Uterus (tissue), 4 donors: ENCODE data around the gene SMARCA5. TPM values are rescaled to one million over a fixed set of nuclear protein-coding genes. Genes with fewer than 3 reads are reported as not detected.
A peak's percentile ranks its signal among the peaks of the same experiment; 100 is the strongest.

ENCODE experiments used
- DNase-seq, 2 donors: peaks; one replicate each; pipeline ENCODE4 v3.0.0-alpha.2; 2019 to 2020
- H3K27ac ChIP-seq, 2 donors: fragments of 200-600 bp; sonication (generic); 1 replicate in 1 of 2; 2 replicates in 1 of 2; pipeline ENCODE4 v1.5.1; 2016 to 2018
- H3K27me3 ChIP-seq, 2 donors: fragments of 200-600 bp; sonication (generic); one replicate each; pipeline ENCODE4 v1.5.1; 2018 to 2019; ENCODE audit warnings: control low read depth in 1 of 2
- H3K36me3 ChIP-seq, 2 donors: fragments of 200-600 bp; sonication (generic); one replicate each; pipeline ENCODE4 v1.5.1; 2019; ENCODE audit warnings: control low read depth in 1 of 2
- H3K4me1 ChIP-seq, 2 donors: fragments of 200-600 bp; sonication (generic); one replicate each; pipeline ENCODE4 v1.5.1; 2018 to 2019; ENCODE audit warnings: control low read depth in 1 of 2
- H3K4me3 ChIP-seq, 2 donors: fragments of 200-600 bp; sonication (generic); 1 replicate in 1 of 2; 2 replicates in 1 of 2; pipeline ENCODE4 v1.5.1; 2018 to 2019; ENCODE audit warnings: mild to moderate bottlenecking in 1 of 2
- H3K9me3 ChIP-seq, 2 donors: fragments of 200-600 bp; sonication (generic); one replicate each; pipeline ENCODE4 v1.5.1; 2019; ENCODE audit warnings: control low read depth in 1 of 2
- CTCF ChIP-seq, 4 experiments: fragments of 200-600 bp in 2 of 4; fragments of 450-650 bp in 2 of 4; sonication (generic) in 2 of 4; IDR thresholded peaks; one replicate each; pipeline ENCODE4 v1.5.1; 2016 to 2019; ENCODE audit warnings: antibody characterized with exemption in 4 of 4, mild to moderate bottlenecking in 2 of 4, moderate library complexity in 1 of 4
- POLR2A ChIP-seq, 2 donors: fragments of 450-650 bp; IDR thresholded peaks; one replicate each; pipeline ENCODE4 v1.6.1; 2016; ENCODE audit warnings: antibody characterized with exemption in 2 of 2, mild to moderate bottlenecking in 1 of 2, moderate library complexity in 1 of 2
- intact Hi-C: fragments of 100-400 bp; cut with DNase I; formaldehyde crosslinking; loops from one replicate; pipeline ENCODE4 v1.15.1; 2023; ENCODE audit warnings: low total_unique reads
- total RNA-seq, 4 donors: library from RNA; depleted of rRNA in 3 of 4; stranded (reverse); fragments of >200 nt in 3 of 4; gene quantifications; one replicate each; pipeline versions ENCODE4 v1.1.0 to v1.2.4, GENCODE V29; 2014 to 2023
- donor health status: DM: yes; HTN: yes; CAD: no.

The SMARCA5 gene
- total RNA-seq, 4 donors from 2014 or later, result 25.6 to 87.1 (median 63.9) TPM

GRCh38 chr4:143554728-143555597 is 41.5 kb downstream of the SMARCA5 start:
- Histone ChIP-seq H3K9me3 (no peaks in the 10 kb centered on the region), H3K27me3 (no peaks in the 10 kb centered on the region), H3K36me3 (no peaks in the 10 kb centered on the region), H3K4me1 (no peaks in the 10 kb centered on the region), H3K4me3 (no peak overlapping the region), H3K27ac (no peak overlapping the region)
- intact Hi-C loops, result no loop called here
- no peak for TF ChIP-seq CTCF (IDR thresholded peaks at IDR 0.05)
- TF ChIP-seq POLR2A (IDR thresholded peaks at IDR 0.05), result no peak
- no peak for DNase-seq

- no peak overlapping the region for H3K4me3 ChIP-seq
- no peaks in the 10 kb centered on the region for H3K27me3 ChIP-seq
- DNase-seq, result no peak
- H3K4me1 ChIP-seq, result no peaks in the 10 kb centered on the region
- intact Hi-C loops, result no loop called here
- no peak for TF ChIP-seq POLR2A (IDR thresholded peaks at IDR 0.05)
- no peak for TF ChIP-seq CTCF (IDR thresholded peaks at IDR 0.05)
- H3K27ac ChIP-seq, result no peak overlapping the region
- H3K9me3 ChIP-seq, result no peaks in the 10 kb centered on the region
- no peaks in the 10 kb centered on the region for H3K36me3 ChIP-seq
Measured at GRCh38 chr4:143555676-143556075, 42.2 kb downstream of the SMARCA5 start.

- no peak overlapping the region for H3K4me3 ChIP-seq
- H3K27me3 ChIP-seq, result no peaks in the 10 kb centered on the region
- TF ChIP-seq POLR2A (IDR thresholded peaks at IDR 0.05) (no peak), CTCF (IDR thresholded peaks at IDR 0.05) (no peak)
- DNase-seq, result no peak
- no peaks in the 10 kb centered on the region for H3K9me3 ChIP-seq
- H3K36me3 ChIP-seq, result no peaks in the 10 kb centered on the region
- intact Hi-C loops, result no loop called here
- H3K27ac ChIP-seq, result no peak overlapping the region
- H3K4me1 ChIP-seq, result no peaks in the 10 kb centered on the region
Measured at GRCh38 chr4:143558286-143558685, 44.8 kb downstream of the SMARCA5 start.

GRCh38 chr4:143558823-143559756 is 45.6 kb downstream of the SMARCA5 start:
- Histone ChIP-seq H3K9me3 (no peaks in the 10 kb centered on the region), H3K36me3 (no peaks in the 10 kb centered on the region), H3K4me3 (peak overlapping the region; percentile 36 to 54), H3K4me1 (no peaks in the 10 kb centered on the region), H3K27me3 (no peaks in the 10 kb centered on the region), H3K27ac (peak overlapping the region; percentile 28 to 30)
- DNase-seq, result peak; percentile 35 to 46
- intact Hi-C loops, result no loop called here
- peak; percentile 26 to 50 (median 42) for TF ChIP-seq CTCF (IDR thresholded peaks at IDR 0.05)
- no peak for TF ChIP-seq POLR2A (IDR thresholded peaks at IDR 0.05)
